Measurements from ENCODE around the gene VTA1.

Gene VTA1

DNA sequence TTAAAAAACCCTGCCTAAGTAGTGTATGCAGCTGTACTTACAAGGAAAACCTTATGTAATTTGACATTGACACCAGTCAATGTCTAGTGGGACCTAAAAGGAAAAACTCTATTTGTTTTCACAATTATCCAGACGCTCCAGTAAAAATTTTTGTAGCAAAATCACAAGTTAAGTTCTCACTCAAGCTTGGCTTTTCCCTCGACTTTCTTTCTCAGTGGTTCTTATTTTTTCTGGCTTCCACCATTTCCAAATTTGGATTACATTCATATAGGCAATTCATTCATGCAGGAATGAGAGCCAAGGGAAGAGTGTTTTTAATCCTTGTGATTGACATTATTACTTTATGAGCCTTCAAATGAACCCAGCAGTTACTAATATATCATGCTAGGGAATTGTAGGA lies 88.7 kb downstream of the VTA1 start:
- H3K4me3 ChIP-seq (ENCODE audit: low read depth, low read length) = no peak overlapping the region
- TF ChIP-seq, protein P1, sequence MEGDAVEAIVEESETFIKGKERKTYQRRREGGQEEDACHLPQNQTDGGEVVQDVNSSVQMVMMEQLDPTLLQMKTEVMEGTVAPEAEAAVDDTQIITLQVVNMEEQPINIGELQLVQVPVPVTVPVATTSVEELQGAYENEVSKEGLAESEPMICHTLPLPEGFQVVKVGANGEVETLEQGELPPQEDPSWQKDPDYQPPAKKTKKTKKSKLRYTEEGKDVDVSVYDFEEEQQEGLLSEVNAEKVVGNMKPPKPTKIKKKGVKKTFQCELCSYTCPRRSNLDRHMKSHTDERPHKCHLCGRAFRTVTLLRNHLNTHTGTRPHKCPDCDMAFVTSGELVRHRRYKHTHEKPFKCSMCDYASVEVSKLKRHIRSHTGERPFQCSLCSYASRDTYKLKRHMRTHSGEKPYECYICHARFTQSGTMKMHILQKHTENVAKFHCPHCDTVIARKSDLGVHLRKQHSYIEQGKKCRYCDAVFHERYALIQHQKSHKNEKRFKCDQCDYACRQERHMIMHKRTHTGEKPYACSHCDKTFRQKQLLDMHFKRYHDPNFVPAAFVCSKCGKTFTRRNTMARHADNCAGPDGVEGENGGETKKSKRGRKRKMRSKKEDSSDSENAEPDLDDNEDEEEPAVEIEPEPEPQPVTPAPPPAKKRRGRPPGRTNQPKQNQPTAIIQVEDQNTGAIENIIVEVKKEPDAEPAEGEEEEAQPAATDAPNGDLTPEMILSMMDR (IDR thresholded peaks at IDR 0.05; ENCODE audit: low read depth, low read length) = no peak
- no peak for TF ChIP-seq MYC (IDR thresholded peaks at IDR 0.05; ENCODE audit: low read depth, low read length)
- TF ChIP-seq POLR2A (IDR thresholded peaks at IDR 0.05; ENCODE audit: extremely low read depth, insufficient read length) = no peak
- no peak for TF ChIP-seq MAX (IDR thresholded peaks at IDR 0.05; ENCODE audit: low read depth, low read length)
- DNase-seq (ENCODE audit: low read depth) = no peak

DNA sequence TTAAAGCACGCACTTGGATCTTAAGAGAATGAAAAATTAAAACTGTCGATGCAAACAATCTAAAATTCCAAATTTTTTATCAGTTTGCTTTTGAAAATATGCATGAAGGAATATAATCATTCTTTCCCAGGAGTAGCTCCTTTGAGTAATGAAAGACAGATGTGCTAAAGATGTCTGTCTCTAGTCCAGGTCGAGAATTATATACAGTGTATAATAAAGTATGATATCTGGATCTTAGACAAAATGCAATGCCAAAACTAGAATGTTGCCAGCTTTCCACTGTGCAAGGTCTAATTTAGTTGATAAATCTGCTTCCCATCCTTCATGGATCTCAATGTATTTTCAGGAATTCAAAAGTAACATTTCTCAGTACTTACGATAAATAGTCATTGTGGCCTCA lies 89.6 kb downstream of the VTA1 start:
- no peak overlapping the region for H3K4me3 ChIP-seq (ENCODE audit: low read depth, low read length)
- DNase-seq (ENCODE audit: low read depth) = no peak
- TF ChIP-seq MAX (IDR thresholded peaks at IDR 0.05; ENCODE audit: low read depth, low read length) = no peak

- DNase-seq (ENCODE audit: low read depth) = no peak
- TF ChIP-seq MYC (IDR thresholded peaks at IDR 0.05; ENCODE audit: low read depth, low read length) (no peak), POLR2A (IDR thresholded peaks at IDR 0.05; ENCODE audit: extremely low read depth, insufficient read length) (no peak), MAX (IDR thresholded peaks at IDR 0.05; ENCODE audit: low read depth, low read length) (no peak)
- TF ChIP-seq, protein P1 (IDR thresholded peaks at IDR 0.05; ENCODE audit: low read depth, low read length) = no peak
- no peak overlapping the region for H3K4me3 ChIP-seq (ENCODE audit: low read depth, low read length)
Measured at GRCh38 chr6:142238881-142239280, 91.8 kb downstream of the VTA1 start.

GRCh38 chr6:142240179-142240578 lies 93.1 kb downstream of the VTA1 start:
- no peak for TF ChIP-seq MYC (IDR thresholded peaks at IDR 0.05; ENCODE audit: low read depth, low read length)
- no peak for TF ChIP-seq POLR2A (IDR thresholded peaks at IDR 0.05; ENCODE audit: extremely low read depth, insufficient read length)
- TF ChIP-seq, protein P1 (IDR thresholded peaks at IDR 0.05; ENCODE audit: low read depth, low read length) = no peak
- no peak for TF ChIP-seq MAX (IDR thresholded peaks at IDR 0.05; ENCODE audit: low read depth, low read length)
- no peak for DNase-seq (ENCODE audit: low read depth)
- no peak overlapping the region for H3K4me3 ChIP-seq (ENCODE audit: low read depth, low read length)

DNA sequence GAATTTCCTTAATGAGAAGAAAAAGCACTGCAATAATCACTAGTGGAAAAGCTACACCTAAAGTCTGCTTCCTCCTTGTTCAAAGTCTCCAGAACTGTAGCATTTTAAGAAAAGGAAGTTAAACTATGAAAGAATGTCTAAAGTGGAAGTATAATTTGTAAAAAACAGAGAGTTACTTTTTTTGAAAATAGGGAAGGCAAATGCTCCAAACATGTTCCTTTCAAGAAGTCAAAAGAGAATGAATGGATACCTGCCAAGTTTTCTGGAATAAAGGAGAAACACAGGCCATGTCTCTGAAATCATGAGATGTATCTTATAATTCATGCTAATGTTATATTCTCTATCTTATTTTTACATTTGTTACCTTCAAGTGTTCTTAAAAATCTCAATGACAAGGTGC lies 94.0 kb downstream of the VTA1 start:
- DNase-seq (ENCODE audit: low read depth) = no peak
- TF ChIP-seq POLR2A (IDR thresholded peaks at IDR 0.05; ENCODE audit: extremely low read depth, insufficient read length) = no peak
- TF ChIP-seq, protein P1 (IDR thresholded peaks at IDR 0.05; ENCODE audit: low read depth, low read length) = no peak
- TF ChIP-seq MAX (IDR thresholded peaks at IDR 0.05; ENCODE audit: low read depth, low read length) = no peak
- no peak for TF ChIP-seq MYC (IDR thresholded peaks at IDR 0.05; ENCODE audit: low read depth, low read length)

GRCh38 chr6:142242269-142242668 lies 95.2 kb downstream of the VTA1 start:
- TF ChIP-seq, protein P1 (IDR thresholded peaks at IDR 0.05; ENCODE audit: low read depth, low read length) = no peak
- TF ChIP-seq MAX (IDR thresholded peaks at IDR 0.05; ENCODE audit: low read depth, low read length) = no peak
- TF ChIP-seq MYC (IDR thresholded peaks at IDR 0.05; ENCODE audit: low read depth, low read length) = no peak
- no peak for TF ChIP-seq POLR2A (IDR thresholded peaks at IDR 0.05; ENCODE audit: extremely low read depth, insufficient read length)
- DNase-seq (ENCODE audit: low read depth) = no peak
- H3K4me3 ChIP-seq (ENCODE audit: low read depth, low read length) = no peak overlapping the region

More for the DNA sequence above, 94.0 kb downstream of the VTA1 start:
- no peak overlapping the region for H3K4me3 ChIP-seq (ENCODE audit: low read depth, low read length)

Measured in NB4 (cell line).